AG09309 (cell line): ENCODE measurements around the gene SEZ6L.

ENCODE experiments used
- DNase-seq: peaks from one replicate; pipeline ENCODE4 v3.0.0-alpha.2; 2010; ENCODE audit warnings: low read depth
- H3K4me3 ChIP-seq: 2 replicates; pipeline ENCODE4 v1.5.1; 2011; ENCODE audit warnings: mild to moderate bottlenecking, low read depth, low read length, moderate library complexity; ENCODE audit not compliant: control insufficient read depth
- TF ChIP-seq, protein P1 (sequence below): IDR thresholded peaks from 2 replicates; pipeline ENCODE4 v1.5.1; 2011; ENCODE audit warnings: mild to moderate bottlenecking, low read depth, low read length, inconsistent platforms; ENCODE audit not compliant: insufficient read depth, control insufficient read depth; ENCODE audit errors: missing control alignments

Gene SEZ6L

DNA sequence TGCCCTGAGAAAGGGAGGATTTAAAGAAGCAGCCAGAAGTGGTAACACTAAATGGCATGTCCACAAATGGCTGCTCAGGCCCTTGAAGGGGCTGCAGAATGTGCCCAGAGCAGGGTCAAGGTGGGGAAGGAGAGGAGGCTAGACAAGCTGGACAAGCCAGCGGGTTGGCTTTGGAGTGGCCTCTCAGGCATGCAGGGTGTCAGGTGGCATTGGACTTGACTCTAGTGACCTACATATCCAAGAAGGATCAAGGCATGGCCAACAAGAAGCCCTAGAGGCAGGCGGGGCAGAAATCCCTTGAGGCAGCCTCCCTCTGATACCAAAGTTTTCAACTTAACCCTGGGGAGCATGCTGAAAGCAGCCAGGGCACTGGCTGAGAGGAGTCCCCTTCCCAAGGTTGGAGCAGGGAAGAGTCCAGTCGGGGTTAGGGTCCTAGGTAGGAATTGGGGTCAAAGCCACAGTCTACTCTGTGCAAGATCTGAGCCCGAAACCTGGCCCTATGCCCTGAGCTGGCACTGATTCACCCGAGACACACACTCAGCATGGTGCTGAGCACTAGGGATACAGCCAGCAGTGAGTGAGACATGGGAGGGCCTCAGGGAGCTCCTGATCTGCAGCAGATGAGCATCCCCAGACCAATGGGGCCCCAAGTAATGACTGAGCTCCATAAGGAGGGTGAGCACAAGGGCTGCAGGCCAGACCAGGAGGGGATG, 164.0 kb downstream of the SEZ6L start:
- no peak overlapping the region for H3K4me3 ChIP-seq
- no peak for DNase-seq
- TF ChIP-seq, protein P1, sequence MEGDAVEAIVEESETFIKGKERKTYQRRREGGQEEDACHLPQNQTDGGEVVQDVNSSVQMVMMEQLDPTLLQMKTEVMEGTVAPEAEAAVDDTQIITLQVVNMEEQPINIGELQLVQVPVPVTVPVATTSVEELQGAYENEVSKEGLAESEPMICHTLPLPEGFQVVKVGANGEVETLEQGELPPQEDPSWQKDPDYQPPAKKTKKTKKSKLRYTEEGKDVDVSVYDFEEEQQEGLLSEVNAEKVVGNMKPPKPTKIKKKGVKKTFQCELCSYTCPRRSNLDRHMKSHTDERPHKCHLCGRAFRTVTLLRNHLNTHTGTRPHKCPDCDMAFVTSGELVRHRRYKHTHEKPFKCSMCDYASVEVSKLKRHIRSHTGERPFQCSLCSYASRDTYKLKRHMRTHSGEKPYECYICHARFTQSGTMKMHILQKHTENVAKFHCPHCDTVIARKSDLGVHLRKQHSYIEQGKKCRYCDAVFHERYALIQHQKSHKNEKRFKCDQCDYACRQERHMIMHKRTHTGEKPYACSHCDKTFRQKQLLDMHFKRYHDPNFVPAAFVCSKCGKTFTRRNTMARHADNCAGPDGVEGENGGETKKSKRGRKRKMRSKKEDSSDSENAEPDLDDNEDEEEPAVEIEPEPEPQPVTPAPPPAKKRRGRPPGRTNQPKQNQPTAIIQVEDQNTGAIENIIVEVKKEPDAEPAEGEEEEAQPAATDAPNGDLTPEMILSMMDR, result no peak

DNA sequence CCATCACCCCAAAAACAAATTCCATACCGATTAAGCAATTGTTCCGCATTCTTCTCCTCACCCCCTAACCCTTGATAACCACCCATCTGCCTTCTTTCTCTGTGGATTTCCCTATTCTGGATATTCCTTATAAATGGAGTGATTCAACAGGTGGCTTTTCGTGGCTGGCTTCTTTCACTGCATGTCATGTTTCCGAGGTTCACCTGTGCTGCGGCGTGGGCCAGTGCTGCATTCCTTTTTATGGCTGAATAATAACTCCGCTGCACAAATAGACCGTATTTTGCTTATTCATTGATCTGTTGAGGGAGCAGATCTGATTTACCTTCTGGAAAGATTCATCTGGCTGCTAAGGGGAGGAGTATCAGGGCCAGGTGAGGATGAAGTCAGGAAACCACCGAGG, 165.0 kb downstream of the SEZ6L start:
- DNase-seq, result no peak
- TF ChIP-seq, protein P1, result no peak
- no peak overlapping the region for H3K4me3 ChIP-seq

DNA sequence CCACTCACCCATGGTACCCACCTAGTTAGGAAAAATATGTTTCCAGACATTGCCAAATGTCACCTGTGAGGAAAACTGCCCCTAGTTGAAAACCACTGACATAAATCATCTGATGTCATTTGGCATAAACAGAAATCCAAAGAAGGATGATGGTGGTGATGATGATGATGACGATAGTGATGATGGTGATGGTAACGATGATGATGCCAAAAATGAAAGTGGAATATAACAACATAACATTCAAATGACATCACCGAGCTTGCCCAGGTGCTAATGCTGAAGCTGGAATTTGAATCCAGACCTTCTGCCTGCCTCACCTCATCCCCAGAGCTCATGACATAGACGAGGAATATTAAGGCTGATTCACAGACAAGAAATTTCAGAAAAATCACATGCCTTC, 167.5 kb downstream of the SEZ6L start:
- TF ChIP-seq, protein P1, result no peak
- H3K4me3 ChIP-seq, result no peak overlapping the region
- DNase-seq, result no peak

DNA sequence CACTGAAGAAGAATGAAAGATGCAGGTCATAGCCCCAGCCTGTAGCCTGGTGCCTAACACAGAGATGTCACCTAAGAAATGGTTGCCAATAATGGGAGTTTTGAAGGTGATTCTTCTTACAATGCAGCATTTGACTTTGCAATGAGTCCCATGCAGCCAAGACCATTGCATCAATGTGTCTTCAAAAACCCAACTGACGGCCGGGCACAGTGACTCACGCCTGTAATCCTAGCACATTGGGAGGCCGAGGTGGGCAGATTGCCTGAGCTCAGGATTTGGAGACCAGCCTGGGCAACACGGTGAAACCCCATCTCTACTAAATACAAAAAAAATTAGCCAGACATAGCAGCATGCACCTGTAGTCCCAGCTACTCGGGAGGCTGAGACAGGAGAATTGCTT, 170.5 kb downstream of the SEZ6L start:
- no peak overlapping the region for H3K4me3 ChIP-seq
- TF ChIP-seq, protein P1, result no peak
- DNase-seq, result no peak

DNA sequence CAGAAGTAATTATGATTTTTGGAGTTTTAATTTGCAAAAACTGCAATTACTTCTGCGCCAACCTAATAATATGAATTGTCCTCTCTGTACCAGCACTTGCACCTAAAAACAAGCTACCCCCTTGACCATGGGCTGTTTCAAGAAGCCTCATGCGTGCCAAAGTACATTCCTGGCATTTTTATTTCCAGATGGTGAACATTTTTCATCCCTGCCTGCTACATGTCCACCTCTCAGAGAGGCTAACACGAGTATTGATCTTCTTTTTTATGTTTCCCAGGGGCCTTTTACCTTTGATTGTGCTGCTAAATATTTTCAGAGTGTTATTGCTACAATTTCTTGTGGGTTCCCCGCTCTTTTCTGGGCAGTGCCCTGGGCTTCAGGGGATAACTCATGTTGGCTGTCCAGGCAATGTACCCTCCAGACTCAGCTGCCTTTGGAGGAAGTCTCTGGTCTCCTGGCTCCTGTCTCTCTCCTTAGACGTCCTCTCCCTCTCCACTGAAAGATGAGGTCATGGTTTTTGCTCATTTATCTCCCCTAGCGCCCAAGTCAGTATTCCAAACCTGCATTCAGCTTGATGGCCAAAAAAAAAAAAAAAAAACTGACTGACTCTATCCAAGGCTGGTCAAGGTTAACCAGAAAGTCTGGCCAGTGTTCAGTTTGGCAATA, 173.6 kb downstream of the SEZ6L start:
- DNase-seq, result no peak
- H3K4me3 ChIP-seq, result no peak overlapping the region
- TF ChIP-seq, protein P1, result no peak

DNA sequence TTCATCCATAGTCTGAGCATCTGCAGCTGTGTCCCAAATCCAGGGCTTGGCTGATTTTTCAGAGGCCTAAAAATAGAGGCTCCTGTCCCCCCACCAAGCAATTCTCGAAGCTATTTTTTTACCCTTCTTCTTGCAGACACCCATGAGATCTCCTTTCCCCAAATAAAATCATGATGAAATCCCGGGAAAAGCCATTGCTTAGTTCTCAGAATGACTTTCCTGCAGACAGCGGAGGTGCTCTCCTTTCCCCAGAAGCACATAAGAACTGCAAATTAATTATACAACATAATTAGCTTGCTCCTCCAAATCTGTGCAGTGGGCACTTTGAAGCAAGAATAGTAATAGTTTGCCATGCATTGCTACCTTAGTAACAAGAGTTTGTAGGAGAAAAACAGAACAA, 176.2 kb downstream of the SEZ6L start:
- TF ChIP-seq, protein P1, result no peak
- H3K4me3 ChIP-seq, result no peak overlapping the region

More for the DNA sequence above, 176.2 kb downstream of the SEZ6L start:
- DNase-seq, result no peak
